ENCODE measurements around the gene PDE9A. TPM values are rescaled to one million over a fixed set of nuclear protein-coding genes. Genes with fewer than 3 reads are reported as not detected.
A peak's percentile ranks its signal among the peaks of the same experiment; 100 is the strongest.

The PDE9A gene
- total RNA-seq, 4 donors from 2014 or later, result 2.9 to 16.9 (median 7.0) TPM

- DNase-seq (ENCODE audit: low spot score) (no peak), ATAC-seq (ENCODE audit: low FRiP score) (no peak)
- TF ChIP-seq CTCF (IDR thresholded peaks at IDR 0.05), result no peak
These were observed 16.8 kb downstream of the PDE9A start for GRCh38 chr21:42670058-42670880.

- ATAC-seq (ENCODE audit: low FRiP score) (no peak), DNase-seq (ENCODE audit: low spot score) (no peak)
- TF ChIP-seq CTCF (IDR thresholded peaks at IDR 0.05), result no peak
These were observed 17.5 kb downstream of the PDE9A start for GRCh38 chr21:42670884-42671283.

DNA sequence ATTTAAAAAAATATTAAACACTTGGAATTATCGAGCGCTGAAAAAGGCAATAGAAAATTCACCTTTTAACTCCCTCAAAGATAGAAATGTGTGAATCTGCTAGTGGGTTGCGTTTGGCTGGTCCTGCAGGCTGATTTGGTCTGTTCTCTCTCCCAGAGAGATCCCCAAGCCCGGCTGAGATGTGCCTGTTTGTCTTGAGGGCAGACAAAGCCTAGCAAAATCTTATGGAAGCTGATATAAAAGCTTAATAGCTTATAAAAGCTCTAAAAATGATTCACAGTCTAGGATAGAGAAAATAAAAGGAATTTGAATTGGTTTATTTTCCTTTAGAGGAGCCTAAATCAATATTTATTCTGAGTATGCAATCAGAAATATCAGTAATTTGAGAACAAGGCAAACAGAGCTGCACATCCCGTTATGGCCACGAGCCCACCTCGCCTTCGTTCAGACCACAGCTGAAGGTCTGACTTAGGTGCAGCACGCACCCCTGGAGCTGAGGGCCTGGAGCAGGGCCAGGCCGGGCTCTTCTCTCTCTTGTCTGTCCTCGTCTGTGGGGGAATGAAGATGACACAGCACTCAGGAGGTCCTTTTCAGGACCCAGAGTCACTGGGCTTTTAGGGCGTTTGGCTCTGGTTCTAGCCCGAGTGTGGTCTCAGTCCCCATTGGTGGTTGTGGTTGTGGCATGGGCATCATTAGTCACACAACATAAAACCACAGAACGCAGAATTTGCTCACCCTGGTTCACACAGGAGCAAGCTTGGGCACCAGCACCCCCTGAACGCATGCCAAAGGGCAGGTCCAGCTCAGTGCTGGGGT is 18.6 kb downstream of the PDE9A start:
- no peak for ATAC-seq (ENCODE audit: low FRiP score)
- no peak for DNase-seq (ENCODE audit: low spot score)
- TF ChIP-seq CTCF (IDR thresholded peaks at IDR 0.05), result no peak

DNA sequence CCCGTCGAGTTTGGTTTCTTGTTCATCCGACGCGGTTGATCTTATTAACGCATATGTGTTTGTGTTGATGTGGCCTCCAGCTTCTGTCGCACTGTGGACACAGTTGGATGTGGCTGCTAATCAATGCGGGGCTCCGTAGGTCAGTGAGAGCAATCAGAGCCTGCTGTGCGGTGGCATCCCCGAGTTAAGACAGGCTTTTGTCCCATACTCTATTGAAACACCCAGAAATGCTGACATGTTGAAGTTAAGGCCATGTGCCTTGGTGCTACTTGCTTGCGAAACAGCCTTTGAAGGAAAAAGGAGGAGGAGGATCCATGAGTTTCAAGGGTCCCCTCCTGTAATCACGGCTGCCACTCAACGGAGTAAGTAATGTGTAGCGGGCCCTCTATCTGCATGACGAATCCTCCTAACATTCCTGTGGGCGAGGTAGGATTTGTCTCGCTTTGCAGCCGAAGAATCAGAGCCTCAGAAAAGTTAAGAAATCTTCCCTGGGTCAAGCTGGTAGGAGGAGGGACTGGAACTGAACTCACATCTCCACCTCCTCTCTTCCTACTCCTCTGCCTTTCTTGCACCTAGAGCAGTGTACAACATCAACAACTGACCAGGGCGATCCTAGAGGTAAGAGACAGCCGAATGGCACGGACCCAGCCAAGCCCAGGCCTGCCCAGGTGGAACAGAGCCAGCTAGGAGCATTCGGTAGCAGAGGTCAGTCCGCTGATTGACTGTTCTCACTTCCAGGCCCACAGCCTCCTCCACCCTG is 19.5 kb downstream of the PDE9A start:
- peak; percentile 63 for ATAC-seq (ENCODE audit: low FRiP score)

DNA sequence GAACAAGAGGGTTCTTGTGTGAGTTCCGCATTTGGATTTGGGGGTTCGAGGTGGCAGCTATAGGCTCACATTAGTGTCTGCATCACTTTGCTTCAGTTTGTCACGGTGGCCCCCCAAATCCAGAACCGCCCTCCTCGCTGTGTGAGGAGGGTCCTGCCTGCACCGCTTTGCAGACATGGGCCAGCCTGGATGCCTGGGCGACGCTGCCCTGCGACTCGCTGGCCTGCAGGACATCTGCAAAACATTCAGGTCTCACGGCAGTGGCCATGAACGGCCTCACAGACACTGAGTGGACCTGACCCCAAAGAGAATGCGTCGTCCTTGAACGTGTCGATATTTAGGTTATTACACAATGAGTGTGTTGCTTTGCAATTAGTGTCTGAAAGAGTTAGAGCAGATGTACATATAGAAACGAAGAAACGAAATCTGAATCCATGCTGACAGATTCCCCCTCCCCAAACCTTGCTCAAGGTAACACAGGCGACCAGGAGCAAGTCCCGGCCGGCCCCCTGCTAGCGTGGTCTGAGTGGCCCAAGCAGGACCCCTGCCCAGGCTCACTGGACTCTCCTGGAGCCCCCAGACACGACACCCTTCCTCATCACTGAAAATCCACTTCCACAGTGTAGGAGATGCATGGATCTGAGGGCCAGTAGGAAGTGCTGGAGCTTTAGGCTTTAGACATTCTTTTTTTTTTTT is 20.4 kb downstream of the PDE9A start:
- ATAC-seq (ENCODE audit: low FRiP score), result no peak
- TF ChIP-seq CTCF (IDR thresholded peaks at IDR 0.05), result no peak
- no peak for DNase-seq (ENCODE audit: low spot score)

More for the DNA sequence above, 19.5 kb downstream of the PDE9A start:
- no peak for TF ChIP-seq CTCF (IDR thresholded peaks at IDR 0.05)
- no peak for DNase-seq (ENCODE audit: low spot score)

DNA sequence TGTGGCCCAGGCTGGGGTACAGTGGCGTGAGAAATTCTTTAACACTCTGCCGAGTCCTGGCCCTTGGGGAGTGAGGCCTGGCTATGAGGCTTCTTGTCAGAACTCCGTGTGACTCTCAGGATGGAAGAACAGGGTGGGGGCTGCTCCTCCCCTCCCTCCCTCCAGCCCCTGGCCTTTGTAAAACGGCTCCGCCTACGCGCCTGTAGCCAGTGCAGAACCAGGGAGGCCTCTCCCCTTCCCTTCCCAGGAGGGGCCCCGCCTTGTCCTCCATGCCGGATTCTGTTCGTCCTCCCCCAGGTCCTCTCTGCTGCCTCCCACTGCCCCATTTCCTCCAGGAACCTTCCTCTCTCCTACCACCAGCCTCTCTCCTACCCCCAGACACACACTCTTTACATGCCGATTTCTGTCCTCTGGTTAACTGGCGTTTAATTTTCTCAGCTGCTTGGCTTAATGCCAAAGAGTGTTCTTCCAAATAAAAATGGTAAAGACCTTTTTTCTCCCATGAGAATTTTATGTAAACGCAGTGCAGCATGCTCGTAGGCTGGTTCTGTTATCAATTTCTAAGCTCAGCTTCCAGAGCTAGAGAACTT is 21.0 kb downstream of the PDE9A start:
- TF ChIP-seq CTCF (IDR thresholded peaks at IDR 0.05), result no peak
- DNase-seq (ENCODE audit: low spot score), result no peak
- ATAC-seq (ENCODE audit: low FRiP score), result peak; percentile 49
